ENCODE measurements around the gene CACNG4. TPM values are rescaled to one million over a fixed set of nuclear protein-coding genes. Genes with fewer than 3 reads are reported as not detected.

CACNG4 gene
- total RNA-seq, 1 experiment from 2014 or later: not detected

- Histone ChIP-seq H4K20me1 (ENCODE audit: insufficient read depth) (no peaks in the 10 kb centered on the region), H3K27me3 (ENCODE audit: insufficient read depth, low read length) (no peaks in the 10 kb centered on the region), H3K4me2 (ENCODE audit: low read length) (no peak overlapping the region), H3K36me3 (ENCODE audit: control insufficient read depth in 1 of 2, insufficient read depth in 2 of 2, low read length in 2 of 2) (no peaks in the 10 kb centered on the region), H3K9me2 (ENCODE audit: insufficient read depth) (no peaks in the 10 kb centered on the region), H3K9me3 (ENCODE audit: control insufficient read depth in 1 of 2, insufficient read depth in 1 of 2, low read depth in 1 of 2, low read length in 2 of 2) (peaks cover 0 to 8% of the 10 kb centered on the region in 2 experiments; a peak in 1 of 4 replicates), H2AFZ (ENCODE audit: low read depth, low read length, poor library complexity, severe bottlenecking) (no peak overlapping the region), H3K4me1 (ENCODE audit: control insufficient read depth in 1 of 2, insufficient read depth in 2 of 2, low read length in 2 of 2) (peaks cover 0 to 8% of the 10 kb centered on the region in 2 experiments; a peak in 1 of 4 replicates), H3K79me2 (ENCODE audit: insufficient read depth, low read length) (no peaks in the 10 kb centered on the region), H3K27ac (ENCODE audit: low read depth, low read length) (no peak overlapping the region), H3K4me3 (replicated peaks in 1 of 2; ENCODE audit: low read depth in 1 of 2, low read length in 2 of 2) (no peak overlapping the region), H3K9ac (ENCODE audit: low read length) (no peak overlapping the region)
- DNase-seq (ENCODE audit: low read depth, low spot score): no peak
- ATAC-seq: no peak
- POLR2A ChIA-PET: no interaction called here
- intact Hi-C loops (cut with micrococcal nuclease): no loop called here
- RAD21 ChIA-PET (ENCODE audit: low non-redundant PET in 1 of 2, low total read pairs in 2 of 2, uncharacterized antibody in 2 of 2, unreplicated experiment in 2 of 2): no interaction called here
- CTCF ChIA-PET: interaction anchor here (0.8 kb wide), 1 partner anchor 11 kb away, joined by 3 read pairs; no protein-coding TSS in a partner anchor
- no peak for TF ChIP-seq RAD21 (IDR thresholded peaks at IDR 0.05; ENCODE audit: low read depth)
- TF ChIP-seq REST (IDR thresholded peaks at IDR 0.05; ENCODE audit: low read depth): no peak
- no peak for TF ChIP-seq EZH2phosphoT487 (IDR thresholded peaks at IDR 0.05; ENCODE audit: borderline replicate concordance)
- TF ChIP-seq ZBTB33 (IDR thresholded peaks at IDR 0.05; ENCODE audit: extremely low read depth, insufficient replicate concordance, low read length): no peak
- no peak for TF ChIP-seq SIN3A (IDR thresholded peaks at IDR 0.05; ENCODE audit: low read depth)
- no peak for TF ChIP-seq CBX3 (IDR thresholded peaks at IDR 0.05; ENCODE audit: low read depth)
- no peak for TF ChIP-seq MAX (IDR thresholded peaks at IDR 0.05)
- no peak for TF ChIP-seq YY1 (IDR thresholded peaks at IDR 0.05; ENCODE audit: extremely low read depth, insufficient replicate concordance, low read depth, low read length)
- no peak for TF ChIP-seq TCF7L2 (IDR thresholded peaks at IDR 0.05; ENCODE audit: borderline replicate concordance, extremely low read depth, insufficient read depth, insufficient read length)
- TF ChIP-seq POLR2AphosphoS5 (IDR thresholded peaks at IDR 0.05; ENCODE audit: low read depth, low read length): no peak
- no peak for TF ChIP-seq CTCF (IDR thresholded peaks at IDR 0.05 in 2 of 3, conservative IDR thresholded peaks at IDR 0.05 in 1 of 3; ENCODE audit: borderline replicate concordance in 1 of 3, insufficient read depth in 1 of 3, low read depth in 2 of 3, low read length in 2 of 3)
- TF ChIP-seq JUND (IDR thresholded peaks at IDR 0.05): no peak
- TF ChIP-seq ELF1 (IDR thresholded peaks at IDR 0.05; ENCODE audit: borderline replicate concordance, low read depth): no peak
- no TSS peak for BruUV-seq (replicated peaks)
Observed at GRCh38 chr17:66939461-66940114, 24.9 kb upstream of the CACNG4 start.

Data from HCT116 (cell line).